ENCODE results near the gene DPP10.
"Not testable (repeated sequence)": the region's sequence is repeated elsewhere in the genome, so short reads cannot be mapped to it uniquely, and the experiment has no call there.

Gene DPP10

GRCh38 chr2:114962532-114962931, 520.1 kb downstream of the DPP10 start:
- H3K4me3 ChIP-seq (replicated peaks in 1 of 2; ENCODE audit: low read depth in 2 of 2, low read length in 2 of 2), result no peak overlapping the region
- DNase-seq (ENCODE audit: low read depth in 2 of 2), result no peak
- TF ChIP-seq CTCF (IDR thresholded peaks at IDR 0.05; ENCODE audit: low read depth, low read length), result no peak

- no peak for TF ChIP-seq CTCF (IDR thresholded peaks at IDR 0.05; ENCODE audit: low read depth, low read length)
- DNase-seq (ENCODE audit: low read depth in 2 of 2), result no peak
- H3K4me3 ChIP-seq (replicated peaks in 1 of 2; ENCODE audit: low read depth in 2 of 2, low read length in 2 of 2), result no peak overlapping the region
Measured at GRCh38 chr2:114968748-114969400, 526.4 kb downstream of the DPP10 start.

- not testable (repeated sequence) for DNase-seq (ENCODE audit: low read depth in 2 of 2); H3K4me3 ChIP-seq (replicated peaks in 1 of 2; ENCODE audit: low read depth in 2 of 2, low read length in 2 of 2)
Measured at GRCh38 chr2:115004321-115004720, 561.9 kb downstream of the DPP10 start.

GRCh38 chr2:115011721-115012120, 569.3 kb downstream of the DPP10 start:
- no peak for TF ChIP-seq CTCF (IDR thresholded peaks at IDR 0.05; ENCODE audit: low read depth, low read length)
- H3K4me3 ChIP-seq (replicated peaks in 1 of 2; ENCODE audit: low read depth in 2 of 2, low read length in 2 of 2), result no peak overlapping the region
- DNase-seq (ENCODE audit: low read depth in 2 of 2), result no peak

GRCh38 chr2:115022013-115022412, 579.6 kb downstream of the DPP10 start:
- not testable (repeated sequence) for DNase-seq (ENCODE audit: low read depth in 2 of 2); H3K4me3 ChIP-seq (replicated peaks in 1 of 2; ENCODE audit: low read depth in 2 of 2, low read length in 2 of 2)

- no peak for DNase-seq (ENCODE audit: low read depth in 2 of 2)
- no peak overlapping the region for H3K4me3 ChIP-seq (replicated peaks in 1 of 2; ENCODE audit: low read depth in 2 of 2, low read length in 2 of 2)
- no peak for TF ChIP-seq CTCF (IDR thresholded peaks at IDR 0.05; ENCODE audit: low read depth, low read length)
Measured at GRCh38 chr2:115034801-115035200, 592.4 kb downstream of the DPP10 start.

GRCh38 chr2:115036818-115037217, 594.4 kb downstream of the DPP10 start:
- no peak for DNase-seq (ENCODE audit: low read depth in 2 of 2)
- no peak overlapping the region for H3K4me3 ChIP-seq (replicated peaks in 1 of 2; ENCODE audit: low read depth in 2 of 2, low read length in 2 of 2)
- TF ChIP-seq CTCF (IDR thresholded peaks at IDR 0.05; ENCODE audit: low read depth, low read length), result no peak

- no peak for TF ChIP-seq CTCF (IDR thresholded peaks at IDR 0.05; ENCODE audit: low read depth, low read length)
- no peak overlapping the region for H3K4me3 ChIP-seq (replicated peaks in 1 of 2; ENCODE audit: low read depth in 2 of 2, low read length in 2 of 2)
- no peak for DNase-seq (ENCODE audit: low read depth in 2 of 2)
Measured at GRCh38 chr2:115057473-115057872, 615.0 kb downstream of the DPP10 start.

Measured in cardiac fibroblast (primary cell).